ENCODE measurements around the gene KLHL29.

DNA sequence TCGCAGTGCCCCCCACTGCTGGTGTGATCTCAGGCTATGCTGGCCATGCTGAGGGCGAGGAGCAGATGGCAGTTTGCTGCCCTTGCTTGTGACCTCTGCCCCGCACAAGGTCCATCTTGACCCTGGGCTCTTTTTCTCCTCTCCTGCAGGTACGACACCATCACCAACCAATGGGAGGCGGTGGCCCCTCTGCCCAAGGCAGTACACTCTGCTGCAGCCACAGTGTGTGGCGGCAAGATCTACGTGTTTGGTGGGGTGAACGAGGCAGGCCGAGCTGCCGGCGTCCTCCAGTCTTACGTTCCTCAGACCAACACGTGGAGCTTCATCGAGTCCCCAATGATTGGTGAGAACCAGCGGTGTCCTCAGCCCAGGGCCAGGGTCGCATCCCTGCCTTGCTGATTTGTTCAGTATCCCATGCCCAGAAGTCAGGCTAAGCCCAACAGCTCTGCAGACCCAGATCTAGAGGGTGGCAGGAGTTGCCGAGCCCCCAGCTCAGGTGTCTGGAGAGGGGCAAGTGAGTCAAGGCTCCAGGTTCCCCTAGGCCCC, 318.1 kb downstream of the KLHL29 start:
- TF ChIP-seq CTCF (IDR thresholded peaks at IDR 0.05; ENCODE audit: insufficient read depth, low read length) (no peak), POLR2AphosphoS5 (IDR thresholded peaks at IDR 0.05; ENCODE audit: low read depth) (no peak), SPI1 (IDR thresholded peaks at IDR 0.05; ENCODE audit: borderline replicate concordance, low read depth) (no peak)
- TF ChIP-seq, protein P1, sequence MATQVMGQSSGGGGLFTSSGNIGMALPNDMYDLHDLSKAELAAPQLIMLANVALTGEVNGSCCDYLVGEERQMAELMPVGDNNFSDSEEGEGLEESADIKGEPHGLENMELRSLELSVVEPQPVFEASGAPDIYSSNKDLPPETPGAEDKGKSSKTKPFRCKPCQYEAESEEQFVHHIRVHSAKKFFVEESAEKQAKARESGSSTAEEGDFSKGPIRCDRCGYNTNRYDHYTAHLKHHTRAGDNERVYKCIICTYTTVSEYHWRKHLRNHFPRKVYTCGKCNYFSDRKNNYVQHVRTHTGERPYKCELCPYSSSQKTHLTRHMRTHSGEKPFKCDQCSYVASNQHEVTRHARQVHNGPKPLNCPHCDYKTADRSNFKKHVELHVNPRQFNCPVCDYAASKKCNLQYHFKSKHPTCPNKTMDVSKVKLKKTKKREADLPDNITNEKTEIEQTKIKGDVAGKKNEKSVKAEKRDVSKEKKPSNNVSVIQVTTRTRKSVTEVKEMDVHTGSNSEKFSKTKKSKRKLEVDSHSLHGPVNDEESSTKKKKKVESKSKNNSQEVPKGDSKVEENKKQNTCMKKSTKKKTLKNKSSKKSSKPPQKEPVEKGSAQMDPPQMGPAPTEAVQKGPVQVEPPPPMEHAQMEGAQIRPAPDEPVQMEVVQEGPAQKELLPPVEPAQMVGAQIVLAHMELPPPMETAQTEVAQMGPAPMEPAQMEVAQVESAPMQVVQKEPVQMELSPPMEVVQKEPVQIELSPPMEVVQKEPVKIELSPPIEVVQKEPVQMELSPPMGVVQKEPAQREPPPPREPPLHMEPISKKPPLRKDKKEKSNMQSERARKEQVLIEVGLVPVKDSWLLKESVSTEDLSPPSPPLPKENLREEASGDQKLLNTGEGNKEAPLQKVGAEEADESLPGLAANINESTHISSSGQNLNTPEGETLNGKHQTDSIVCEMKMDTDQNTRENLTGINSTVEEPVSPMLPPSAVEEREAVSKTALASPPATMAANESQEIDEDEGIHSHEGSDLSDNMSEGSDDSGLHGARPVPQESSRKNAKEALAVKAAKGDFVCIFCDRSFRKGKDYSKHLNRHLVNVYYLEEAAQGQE (IDR thresholded peaks at IDR 0.05; ENCODE audit: insufficient replicate concordance, low read depth): no peak

All from HL-60 (cell line).